GM12874 (cell line): ENCODE data around the gene SUSD1.

Experiments used
- CTCF ChIP-seq: IDR thresholded peaks from 2 replicates; pipeline ENCODE4 v1.5.1; 2011; ENCODE audit warnings: low read depth, mild to moderate bottlenecking, control low read depth, low read length, moderate library complexity; ENCODE audit not compliant: insufficient read depth

Gene SUSD1

GRCh38 chr9:112198646-112199045 is 23.5 kb upstream of the SUSD1 start:
- TF ChIP-seq CTCF: no peak

- TF ChIP-seq CTCF: no peak
Observed at GRCh38 chr9:112194969-112195431, 19.9 kb upstream of the SUSD1 start.

GRCh38 chr9:112193572-112194288 is 18.6 kb upstream of the SUSD1 start:
- no peak for TF ChIP-seq CTCF

- TF ChIP-seq CTCF: no peak
Observed at GRCh38 chr9:112188884-112189283, 13.8 kb upstream of the SUSD1 start.

GRCh38 chr9:112187404-112187803 is 12.3 kb upstream of the SUSD1 start:
- TF ChIP-seq CTCF: no peak

GRCh38 chr9:112186695-112187094 is 11.6 kb upstream of the SUSD1 start:
- TF ChIP-seq CTCF: no peak

GRCh38 chr9:112184946-112185345 is 9.8 kb upstream of the SUSD1 start:
- TF ChIP-seq CTCF: no peak
